K562 (cell line): ENCODE data around the gene RNLS. TPM values are rescaled to one million over a fixed set of nuclear protein-coding genes. Genes with fewer than 3 reads are reported as not detected.

Source experiments
- ATAC-seq: fragments of 200-7000 bp; cut with Tn5 transposase; 3 replicates; pipeline ENCODE4 v1.9.1; 2020; ENCODE audit warnings: moderate library complexity
- BruUV-seq: library from RNA; stranded (reverse); fragments of 400-500 nt; replicated peaks from 2 replicates; lab custom pipeline; 2021; lab: Mats Ljungman, UMichigan
- CTCF ChIA-PET: fragments of 300-600 bp; formaldehyde crosslinking; extraction: SDS; loops from one replicate; lab custom pipeline; 2021; ENCODE audit warnings: low intra/inter-chr PET ratio; lab: Yijun Ruan, JAX
- POLR2A ChIA-PET: fragments of 300-600, 350-650 bp; sonication (Branson Sonifier 250); formaldehyde crosslinking; extraction: SDS; loops from one replicate; lab custom pipeline; 2021; ENCODE audit warnings: antibody characterized with exemption, inconsistent platforms; lab: Yijun Ruan, JAX
- DNase-seq, 4 experiments: peaks; one replicate each; pipeline versions ENCODE4 v3.0.0 to v3.0.0-alpha.2; 2011 to 2018; ENCODE audit warnings: low spot score in 3 of 4, mixed read lengths in 3 of 4; ENCODE audit errors: extremely low read depth in 1 of 4
- FAIRE-seq: peaks from 2 replicates; lab custom pipeline; 2011; peaks lifted over from hg19 to GRCh38; lab: Jason Lieb, UNC
- H2AFZ ChIP-seq: 2 replicates; pipeline ENCODE4 v1.6.0; 2011; ENCODE audit warnings: low read depth, low read length, control low read depth, inconsistent platforms
- H3K27ac ChIP-seq: fragments of 200-600 bp; 3 replicates; pipeline ENCODE4 v1.8.0; 2011; ENCODE audit warnings: low read depth, mild to moderate bottlenecking, control low read depth, inconsistent platforms, low read length, moderate library complexity, mixed read lengths; ENCODE audit errors: extremely low read depth
- H3K27me3 ChIP-seq, 2 experiments: fragments of 300-600 bp in 1 of 2; 2 replicates in 1 of 2; 3 replicates in 1 of 2; pipeline versions ENCODE4 v1.6.0 to v1.8.0; 2011; ENCODE audit warnings: inconsistent platforms in 2 of 2, low read length in 2 of 2, mild to moderate bottlenecking in 1 of 2, mixed read lengths in 1 of 2, moderate library complexity in 1 of 2; ENCODE audit not compliant: control insufficient read depth in 2 of 2, insufficient read depth in 2 of 2
- H3K36me3 ChIP-seq: fragments of 300-600 bp; 3 replicates; pipeline ENCODE4 v1.8.0; 2011; ENCODE audit warnings: mild to moderate bottlenecking, low read length, inconsistent platforms; ENCODE audit not compliant: control insufficient read depth, insufficient read depth
- H3K4me1 ChIP-seq, 2 experiments: fragments of 200-600 bp in 1 of 2; replicated peaks in 1 of 2; 2 replicates in 1 of 2; 3 replicates in 1 of 2; pipeline versions ENCODE4 v1.5.1 to v1.8.0; 2011; ENCODE audit warnings: inconsistent platforms in 2 of 2, low read length in 2 of 2, mild to moderate bottlenecking in 1 of 2, mixed read lengths in 1 of 2, moderate library complexity in 1 of 2; ENCODE audit not compliant: control insufficient read depth in 2 of 2, insufficient read depth in 2 of 2
- H3K4me2 ChIP-seq: 2 replicates; pipeline ENCODE4 v1.6.1; 2011; ENCODE audit warnings: low read length, control low read depth, inconsistent platforms, mixed read lengths; ENCODE audit not compliant: insufficient read depth
- H3K4me3 ChIP-seq: fragments of 200-600 bp; sonication (generic), shearing (Covaris generic); 2 replicates; pipeline ENCODE4 v1.5.1; 2016; ENCODE audit warnings: control low read depth, inconsistent platforms
- H3K79me2 ChIP-seq: fragments of 200-600 bp; 3 replicates; pipeline ENCODE4 v1.8.0; 2011; ENCODE audit warnings: low read length, inconsistent platforms; ENCODE audit not compliant: control insufficient read depth, insufficient read depth
- H3K9ac ChIP-seq, 2 experiments: 2 replicates each; pipeline versions ENCODE4 v1.6.0 to v1.6.1; 2011; ENCODE audit warnings: low read depth in 2 of 2, low read length in 2 of 2, control low read depth in 1 of 2, inconsistent platforms in 1 of 2, mild to moderate bottlenecking in 1 of 2, mixed read lengths in 1 of 2; ENCODE audit not compliant: insufficient read depth in 1 of 2
- H3K9me1 ChIP-seq: one replicate; pipeline ENCODE4 v1.6.0; 2011; ENCODE audit warnings: inconsistent platforms, mild to moderate bottlenecking, low read length, moderate library complexity; ENCODE audit not compliant: control insufficient read depth, insufficient read depth
- H3K9me3 ChIP-seq: replicated peaks from 2 replicates; pipeline ENCODE4 v1.5.1; 2011; ENCODE audit warnings: low read depth, low read length, inconsistent platforms; ENCODE audit not compliant: control insufficient read depth, insufficient read depth
- H4K20me1 ChIP-seq: replicated peaks from 2 replicates; pipeline ENCODE4 v1.6.1; 2011; ENCODE audit warnings: low read length, inconsistent platforms, mixed read lengths; ENCODE audit not compliant: control insufficient read depth, insufficient read depth
- BMI1 ChIP-seq: fragments of 150-350 bp; IDR thresholded peaks from 2 replicates; pipeline ENCODE4 v1.6.1; 2014; ENCODE audit warnings: low read length
- ELF2 ChIP-seq: fragments of 250-450 bp; sonication (Bioruptor Pico); IDR thresholded peaks from 2 replicates; pipeline ENCODE4 v1.5.0; 2021; ENCODE audit warnings: mild to moderate bottlenecking
- FOXM1 ChIP-seq, 2 experiments: fragments of 450-650 bp in 1 of 2; sonication (generic) in 1 of 2; formaldehyde crosslinking in 1 of 2; IDR thresholded peaks; 2 replicates each; pipeline versions ENCODE4 v1.6.1 to v1.9.0; 2017 to 2022; ENCODE audit warnings: low read depth in 2 of 2, mild to moderate bottlenecking in 2 of 2, missing genetic modification reagents in 1 of 2, moderate library complexity in 1 of 2
- HDGF ChIP-seq: fragments of 450-650 bp; IDR thresholded peaks from 2 replicates; pipeline ENCODE4 v1.6.1; 2016
- SOX6 ChIP-seq: fragments of 450-650 bp; IDR thresholded peaks from 2 replicates; pipeline ENCODE4 v1.6.1; 2014; ENCODE audit warnings: mild to moderate bottlenecking
- TBP ChIP-seq: optimal IDR thresholded peaks from 2 replicates; pipeline ENCODE3; 2011; ENCODE audit warnings: low read depth, low read length, improper control_type of control experiment
- ZNF133 ChIP-seq: fragments of 250-450 bp; sonication (Bioruptor Pico); IDR thresholded peaks from 2 replicates; pipeline ENCODE4 v1.4.0; 2020; ENCODE audit warnings: mild to moderate bottlenecking
- ZNF431 ChIP-seq: sonication (generic); formaldehyde crosslinking; IDR thresholded peaks from 2 replicates; pipeline ENCODE4 v1.8.0; 2022; ENCODE audit warnings: mild to moderate bottlenecking, missing genetic modification reagents
- WGBS: fragments of 100-300 bp; shearing (Covaris generic); methylation state at CpG from one replicate; pipeline ENCODE4 v1.1.6; 2016; ENCODE audit warnings: low coverage, mixed read lengths; ENCODE audit not compliant: insufficient coverage; ENCODE audit errors: missing lambda C conversion rate; 5-methylcytosine and 5-hydroxymethylcytosine counted together
- in situ Hi-C: fragments of 300-500 bp; cut with MboI; formaldehyde crosslinking; loops from 4 replicates; pipeline ENCODE4 v1.15.0; 2018; ENCODE audit warnings: inconsistent platforms, mixed read lengths
- intact Hi-C: fragments of 100-400 bp; cut with micrococcal nuclease; formaldehyde crosslinking; loops from 2 replicates; pipeline ENCODE4 v1.14.2; 2022
- polyA plus RNA-seq, 8 experiments: library from polyadenylated mRNA; depleted of rRNA in 4 of 8; stranded (reverse) in 5 of 8; unstranded in 3 of 8; fragments of >200 nt; fragmentation: Nextera tagmentation in 2 of 8; fragmentation: Illumina TruSeq in 1 of 8; extraction: Ambion mirVana in 2 of 8; extraction: Trizol in 1 of 8; gene quantifications; 2 replicates each; pipeline versions ENCODE4 v1.2.1 to v1.2.3, GENCODE V29; 2011 to 2014; ENCODE audit warnings: inconsistent platforms in 1 of 8, missing spikeins in 1 of 8
- total RNA-seq, 7 experiments: library from RNA; depleted of rRNA in 6 of 7; stranded (reverse); fragments of >200 nt in 6 of 7; fragmentation: Illumina TruSeq in 2 of 7; extraction: Trizol in 2 of 7; gene quantifications; 2 replicates each; pipeline versions ENCODE4 v1.2.1 to v1.2.3, GENCODE V29; 2011 to 2021; ENCODE audit warnings: low replicate concordance in 1 of 7
- TF ChIP-seq, protein P1 (sequence below): fragments of 250-450 bp; sonication (Bioruptor Pico); IDR thresholded peaks from 2 replicates; pipeline ENCODE4 v1.8.0; 2022; ENCODE audit warnings: moderate library complexity, mild to moderate bottlenecking, inconsistent platforms
- TF ChIP-seq, protein P2 (sequence below): fragments of 450-650 bp; formaldehyde crosslinking; IDR thresholded peaks from 2 replicates; pipeline ENCODE4 v1.4.0; 2020; ENCODE audit warnings: mild to moderate bottlenecking, moderate library complexity
- TF ChIP-seq, protein P3 (sequence below): fragments of 450-650 bp; IDR thresholded peaks from 2 replicates; pipeline ENCODE4 v1.6.1; 2016; ENCODE audit warnings: borderline replicate concordance
- TF ChIP-seq, protein P4 (sequence below): fragments of 450-650 bp; IDR thresholded peaks from 2 replicates; pipeline ENCODE4 v1.6.1; 2017; ENCODE audit warnings: antibody characterized with exemption
- TF ChIP-seq, protein P5 (sequence below): fragments of 150-350 bp; IDR thresholded peaks from 2 replicates; pipeline ENCODE4 v1.6.1; 2014; ENCODE audit warnings: low read depth, mild to moderate bottlenecking, low read length, borderline replicate concordance

The RNLS gene
- total and polyA plus RNA-seq, 9 of the 15 experiments (the other 6 are each of a cell fraction or from before 2014, with no cell fraction given): 0.14 to 0.72 (median 0.41) TPM; not detected in 3

DNA sequence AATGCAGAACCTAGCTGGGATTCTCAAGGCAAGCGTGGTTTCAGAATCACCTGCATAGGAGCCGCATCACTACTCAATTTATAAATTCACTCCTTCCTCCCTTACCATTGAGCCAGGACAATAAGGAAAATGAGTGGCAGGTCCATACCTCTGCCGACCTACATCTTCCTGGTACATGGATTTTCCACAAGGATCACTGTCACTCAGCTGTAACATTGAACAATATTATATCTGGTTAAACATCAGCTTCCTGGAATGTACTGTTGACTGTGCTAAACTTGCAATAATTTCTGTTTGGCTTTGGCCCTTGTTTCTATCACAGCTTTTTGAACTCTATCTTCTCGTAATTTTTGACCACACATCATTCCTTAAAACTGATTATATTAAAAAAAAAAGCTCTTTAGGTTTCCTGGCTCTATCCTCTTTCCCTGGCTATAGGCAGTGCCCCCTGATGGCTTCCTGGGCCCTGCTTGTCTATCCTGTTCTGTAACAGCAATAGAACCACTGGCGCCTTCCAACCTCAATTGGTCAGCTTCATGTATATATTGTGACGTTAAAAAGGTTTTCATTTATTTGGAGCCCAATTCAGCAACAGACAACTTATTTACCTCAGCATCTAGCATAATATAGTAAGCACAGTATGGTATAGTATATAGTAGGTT is 59.2 kb downstream of the RNLS start:
- no TSS peak for BruUV-seq
- FAIRE-seq: no peak
- no peaks in the 10 kb centered on the region for H3K27me3 ChIP-seq
- no peaks in the 10 kb centered on the region for H3K9me1 ChIP-seq
- intact Hi-C loops: no loop called here
- no peaks in the 10 kb centered on the region for H3K36me3 ChIP-seq
- H3K79me2 ChIP-seq: no peaks in the 10 kb centered on the region
- H3K9ac ChIP-seq: no peak overlapping the region
- no peaks in the 10 kb centered on the region for H3K4me1 ChIP-seq
- in situ Hi-C loops: no loop called here
- no peaks in the 10 kb centered on the region for H4K20me1 ChIP-seq
- H3K27ac ChIP-seq: no peak overlapping the region
- ChIA-PET POLR2A (no interaction called here), CTCF (no interaction called here)
- WGBS: 0% methylated on average over 6 of the region's 6 CpGs
- no peak for ATAC-seq
- no peak overlapping the region for H3K4me3 ChIP-seq
- H2AFZ ChIP-seq: no peak overlapping the region
- no peak for DNase-seq
- H3K9me3 ChIP-seq: no peaks in the 10 kb centered on the region
- no peak overlapping the region for H3K4me2 ChIP-seq
- TF ChIP-seq, protein P1, sequence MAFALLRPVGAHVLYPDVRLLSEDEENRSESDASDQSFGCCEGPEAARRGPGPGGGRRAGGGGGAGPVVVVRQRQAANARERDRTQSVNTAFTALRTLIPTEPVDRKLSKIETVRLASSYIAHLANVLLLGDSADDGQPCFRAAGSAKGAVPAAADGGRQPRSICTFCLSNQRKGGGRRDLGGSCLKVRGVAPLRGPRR (CRISPR knock-in tag): no peak
- TF ChIP-seq FOXM1 (IDR thresholded peaks at IDR 0.05; ENCODE audit: low read depth) (no peak), FOXM1 (CRISPR knock-in tag; IDR thresholded peaks at IDR 0.05; ENCODE audit: low read depth) (no peak), TBP (no peak), BMI1 (no peak), ELF2 (CRISPR knock-in tag) (no peak), HDGF (no peak), ZNF431 (CRISPR knock-in tag) (no peak), ZNF133 (no peak), SOX6 (no peak)
- TF ChIP-seq, protein P2, sequence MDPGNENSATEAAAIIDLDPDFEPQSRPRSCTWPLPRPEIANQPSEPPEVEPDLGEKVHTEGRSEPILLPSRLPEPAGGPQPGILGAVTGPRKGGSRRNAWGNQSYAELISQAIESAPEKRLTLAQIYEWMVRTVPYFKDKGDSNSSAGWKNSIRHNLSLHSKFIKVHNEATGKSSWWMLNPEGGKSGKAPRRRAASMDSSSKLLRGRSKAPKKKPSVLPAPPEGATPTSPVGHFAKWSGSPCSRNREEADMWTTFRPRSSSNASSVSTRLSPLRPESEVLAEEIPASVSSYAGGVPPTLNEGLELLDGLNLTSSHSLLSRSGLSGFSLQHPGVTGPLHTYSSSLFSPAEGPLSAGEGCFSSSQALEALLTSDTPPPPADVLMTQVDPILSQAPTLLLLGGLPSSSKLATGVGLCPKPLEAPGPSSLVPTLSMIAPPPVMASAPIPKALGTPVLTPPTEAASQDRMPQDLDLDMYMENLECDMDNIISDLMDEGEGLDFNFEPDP (CRISPR knock-in tag): no peak
- TF ChIP-seq, protein P3, sequence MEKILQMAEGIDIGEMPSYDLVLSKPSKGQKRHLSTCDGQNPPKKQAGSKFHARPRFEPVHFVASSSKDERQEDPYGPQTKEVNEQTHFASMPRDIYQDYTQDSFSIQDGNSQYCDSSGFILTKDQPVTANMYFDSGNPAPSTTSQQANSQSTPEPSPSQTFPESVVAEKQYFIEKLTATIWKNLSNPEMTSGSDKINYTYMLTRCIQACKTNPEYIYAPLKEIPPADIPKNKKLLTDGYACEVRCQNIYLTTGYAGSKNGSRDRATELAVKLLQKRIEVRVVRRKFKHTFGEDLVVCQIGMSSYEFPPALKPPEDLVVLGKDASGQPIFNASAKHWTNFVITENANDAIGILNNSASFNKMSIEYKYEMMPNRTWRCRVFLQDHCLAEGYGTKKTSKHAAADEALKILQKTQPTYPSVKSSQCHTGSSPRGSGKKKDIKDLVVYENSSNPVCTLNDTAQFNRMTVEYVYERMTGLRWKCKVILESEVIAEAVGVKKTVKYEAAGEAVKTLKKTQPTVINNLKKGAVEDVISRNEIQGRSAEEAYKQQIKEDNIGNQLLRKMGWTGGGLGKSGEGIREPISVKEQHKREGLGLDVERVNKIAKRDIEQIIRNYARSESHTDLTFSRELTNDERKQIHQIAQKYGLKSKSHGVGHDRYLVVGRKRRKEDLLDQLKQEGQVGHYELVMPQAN: no peak
- TF ChIP-seq, protein P4, sequence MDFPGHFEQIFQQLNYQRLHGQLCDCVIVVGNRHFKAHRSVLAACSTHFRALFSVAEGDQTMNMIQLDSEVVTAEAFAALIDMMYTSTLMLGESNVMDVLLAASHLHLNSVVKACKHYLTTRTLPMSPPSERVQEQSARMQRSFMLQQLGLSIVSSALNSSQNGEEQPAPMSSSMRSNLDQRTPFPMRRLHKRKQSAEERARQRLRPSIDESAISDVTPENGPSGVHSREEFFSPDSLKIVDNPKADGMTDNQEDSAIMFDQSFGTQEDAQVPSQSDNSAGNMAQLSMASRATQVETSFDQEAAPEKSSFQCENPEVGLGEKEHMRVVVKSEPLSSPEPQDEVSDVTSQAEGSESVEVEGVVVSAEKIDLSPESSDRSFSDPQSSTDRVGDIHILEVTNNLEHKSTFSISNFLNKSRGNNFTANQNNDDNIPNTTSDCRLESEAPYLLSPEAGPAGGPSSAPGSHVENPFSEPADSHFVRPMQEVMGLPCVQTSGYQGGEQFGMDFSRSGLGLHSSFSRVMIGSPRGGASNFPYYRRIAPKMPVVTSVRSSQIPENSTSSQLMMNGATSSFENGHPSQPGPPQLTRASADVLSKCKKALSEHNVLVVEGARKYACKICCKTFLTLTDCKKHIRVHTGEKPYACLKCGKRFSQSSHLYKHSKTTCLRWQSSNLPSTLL: no peak
- TF ChIP-seq, protein P5, sequence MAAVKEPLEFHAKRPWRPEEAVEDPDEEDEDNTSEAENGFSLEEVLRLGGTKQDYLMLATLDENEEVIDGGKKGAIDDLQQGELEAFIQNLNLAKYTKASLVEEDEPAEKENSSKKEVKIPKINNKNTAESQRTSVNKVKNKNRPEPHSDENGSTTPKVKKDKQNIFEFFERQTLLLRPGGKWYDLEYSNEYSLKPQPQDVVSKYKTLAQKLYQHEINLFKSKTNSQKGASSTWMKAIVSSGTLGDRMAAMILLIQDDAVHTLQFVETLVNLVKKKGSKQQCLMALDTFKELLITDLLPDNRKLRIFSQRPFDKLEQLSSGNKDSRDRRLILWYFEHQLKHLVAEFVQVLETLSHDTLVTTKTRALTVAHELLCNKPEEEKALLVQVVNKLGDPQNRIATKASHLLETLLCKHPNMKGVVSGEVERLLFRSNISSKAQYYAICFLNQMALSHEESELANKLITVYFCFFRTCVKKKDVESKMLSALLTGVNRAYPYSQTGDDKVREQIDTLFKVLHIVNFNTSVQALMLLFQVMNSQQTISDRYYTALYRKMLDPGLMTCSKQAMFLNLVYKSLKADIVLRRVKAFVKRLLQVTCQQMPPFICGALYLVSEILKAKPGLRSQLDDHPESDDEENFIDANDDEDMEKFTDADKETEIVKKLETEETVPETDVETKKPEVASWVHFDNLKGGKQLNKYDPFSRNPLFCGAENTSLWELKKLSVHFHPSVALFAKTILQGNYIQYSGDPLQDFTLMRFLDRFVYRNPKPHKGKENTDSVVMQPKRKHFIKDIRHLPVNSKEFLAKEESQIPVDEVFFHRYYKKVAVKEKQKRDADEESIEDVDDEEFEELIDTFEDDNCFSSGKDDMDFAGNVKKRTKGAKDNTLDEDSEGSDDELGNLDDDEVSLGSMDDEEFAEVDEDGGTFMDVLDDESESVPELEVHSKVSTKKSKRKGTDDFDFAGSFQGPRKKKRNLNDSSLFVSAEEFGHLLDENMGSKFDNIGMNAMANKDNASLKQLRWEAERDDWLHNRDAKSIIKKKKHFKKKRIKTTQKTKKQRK: no peak
